G401.6 (cell line): ENCODE measurements around the gene VN1R5.
"Not testable (repeated sequence)": the region's sequence is repeated elsewhere in the genome, so short reads cannot be mapped to it uniquely, and the experiment has no call there.

ENCODE experiments used
- FAIRE-seq: peaks from 2 replicates; lab custom pipeline; 2012; peaks lifted over from hg19 to GRCh38; lab: Jason Lieb, UNC

VN1R5 gene

GRCh38 chr1:247273013-247273412 is 17.1 kb downstream of the VN1R5 start:
- FAIRE-seq: no peak

- FAIRE-seq: no peak
Observed at GRCh38 chr1:247274605-247275256, 18.9 kb downstream of the VN1R5 start.

DNA sequence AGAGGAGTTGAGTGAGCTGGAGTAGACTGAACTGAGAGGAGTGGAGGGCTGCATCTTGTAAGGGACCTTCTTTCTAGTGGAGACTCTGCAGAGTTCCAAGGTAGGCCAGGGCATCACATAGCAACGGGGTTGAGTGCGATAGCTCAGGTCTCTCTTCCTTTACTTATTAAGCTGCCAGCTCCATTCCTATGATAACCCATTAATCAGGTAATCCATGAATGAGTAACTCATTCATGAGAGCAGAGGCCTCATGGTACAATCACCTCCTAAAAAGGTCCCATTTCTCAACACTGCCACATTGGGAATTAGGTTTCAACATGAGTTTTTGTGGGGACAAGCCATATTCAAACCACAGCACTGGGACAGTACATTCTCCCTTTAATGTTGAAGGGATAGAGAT is 21.3 kb downstream of the VN1R5 start:
- FAIRE-seq: no peak

DNA sequence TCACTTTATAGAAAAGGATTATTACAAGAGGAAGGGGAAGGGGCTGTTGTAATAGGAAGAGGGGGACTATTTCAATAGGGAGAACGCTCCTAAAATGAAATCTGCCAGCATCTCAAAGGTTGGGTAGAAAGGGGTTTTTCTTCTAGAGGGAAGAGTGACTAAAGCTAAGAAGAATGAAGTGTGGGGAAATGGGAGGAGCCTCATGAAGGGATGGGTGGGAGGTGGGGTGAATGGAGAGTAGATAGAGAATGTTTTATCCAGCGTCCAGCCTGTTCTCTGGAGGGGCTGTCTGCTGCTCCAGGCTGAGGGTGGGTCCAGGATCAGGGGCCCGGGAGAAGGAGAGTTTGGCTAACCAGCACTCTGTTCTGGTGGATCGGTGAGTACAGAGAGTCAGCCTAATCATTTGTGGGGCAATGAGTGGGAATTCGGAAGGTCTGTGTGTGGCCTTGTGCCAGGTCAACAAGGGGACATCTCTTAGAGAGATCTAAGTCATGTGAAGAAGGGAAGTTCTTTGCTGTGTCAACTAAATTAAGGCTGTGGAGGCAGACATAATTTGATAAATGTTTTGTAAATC is 25.2 kb downstream of the VN1R5 start:
- no peak for FAIRE-seq

DNA sequence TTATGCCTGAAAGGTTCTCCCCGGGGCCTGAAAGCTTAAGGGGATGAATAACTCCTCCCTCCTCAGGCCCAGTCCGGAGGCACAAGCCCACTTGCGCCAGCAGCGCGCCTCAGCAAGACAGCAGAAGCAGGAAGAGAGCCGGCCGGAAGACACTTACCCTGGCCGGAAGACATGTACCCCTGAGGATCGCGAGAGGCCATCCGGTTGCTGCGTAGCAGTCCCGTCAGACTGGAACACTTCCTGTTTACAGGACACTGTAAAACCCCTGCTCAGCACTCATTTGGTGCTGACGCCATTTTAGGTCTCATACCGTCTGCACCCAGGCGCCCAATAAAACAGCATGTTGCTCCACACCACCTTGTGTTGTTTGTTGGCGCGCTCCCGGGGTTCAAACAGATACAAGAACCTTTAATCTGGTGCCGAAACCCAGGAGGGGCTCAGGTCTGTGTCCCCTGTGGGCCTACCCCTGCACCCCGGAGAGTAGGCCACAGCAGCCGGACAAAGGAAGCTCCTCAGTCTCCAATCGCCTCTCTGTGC is 30.3 kb downstream of the VN1R5 start:
- FAIRE-seq: no peak

DNA sequence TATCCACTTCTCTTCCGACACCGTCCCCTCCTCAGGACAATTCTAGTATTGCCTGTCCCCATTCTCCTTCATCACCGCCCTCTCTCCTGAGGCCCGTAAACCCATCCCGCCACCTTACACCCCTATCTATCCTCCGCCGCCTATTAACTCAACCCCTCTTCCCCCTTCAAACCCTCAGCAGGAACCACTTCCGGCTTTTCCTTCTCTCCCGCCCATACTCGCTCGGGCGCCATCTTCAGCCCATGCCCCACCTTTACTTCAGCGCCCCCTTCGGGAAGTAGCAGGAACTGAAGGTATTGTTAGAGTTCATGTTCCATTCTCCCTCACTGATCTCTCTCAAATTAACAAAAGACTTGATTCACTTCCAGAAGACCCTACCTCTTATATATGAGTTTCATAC is 31.6 kb downstream of the VN1R5 start:
- no peak for FAIRE-seq

GRCh38 chr1:247288341-247288740 is 32.5 kb downstream of the VN1R5 start:
- FAIRE-seq: no peak

DNA sequence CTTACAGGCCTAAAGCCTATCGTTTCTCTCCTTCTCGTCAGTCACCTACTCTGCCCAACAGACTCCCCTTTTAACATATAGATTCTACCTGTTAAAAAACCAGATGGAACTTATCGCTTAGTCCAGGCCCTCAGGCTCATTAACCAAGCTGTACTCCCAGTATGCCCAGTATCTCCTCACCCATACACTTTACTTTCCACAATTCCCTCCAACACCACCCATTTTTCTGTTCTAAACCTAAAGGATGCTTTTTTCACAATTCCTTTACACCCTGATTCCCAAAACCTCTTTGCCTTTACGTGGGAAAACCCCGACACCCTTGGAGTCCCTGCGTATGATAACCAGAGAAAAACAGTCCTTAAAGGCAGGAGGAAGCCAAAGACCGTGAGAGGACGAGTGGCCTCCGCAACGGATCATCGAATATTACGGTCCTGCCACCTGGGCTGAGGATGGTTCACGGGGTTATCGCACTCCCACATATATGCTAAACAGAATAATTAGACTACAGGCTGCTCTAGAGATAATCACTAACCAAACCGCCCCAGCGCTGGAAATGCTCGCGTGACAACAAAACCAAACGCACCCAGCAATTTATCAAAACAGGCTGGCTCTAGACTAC is 33.5 kb downstream of the VN1R5 start:
- not testable (repeated sequence) for FAIRE-seq

- no peak for FAIRE-seq
Observed at GRCh38 chr1:247290576-247290975, 34.7 kb downstream of the VN1R5 start.

DNA sequence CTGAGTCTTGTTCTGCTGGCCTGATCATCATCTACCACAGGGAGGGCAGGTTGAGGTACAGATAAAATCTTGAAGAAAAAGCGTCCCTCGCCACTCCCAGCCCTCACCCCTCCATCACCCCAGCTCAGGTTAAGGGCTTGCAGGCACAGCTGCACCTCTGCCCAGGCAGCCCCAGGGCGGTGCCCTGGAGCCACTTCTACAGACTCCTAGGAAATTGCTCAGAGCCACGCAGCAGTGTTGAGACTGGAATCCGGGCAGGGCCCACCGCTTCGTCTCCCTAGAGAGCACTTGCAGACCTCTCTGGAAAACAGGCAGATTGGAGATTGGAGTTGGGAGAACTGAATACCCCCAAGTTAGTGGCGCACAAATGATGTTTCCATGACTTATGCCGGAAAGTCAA is 35.3 kb downstream of the VN1R5 start:
- FAIRE-seq: no peak

- FAIRE-seq: no peak
Observed at GRCh38 chr1:247291833-247292561, 36.1 kb downstream of the VN1R5 start.

DNA sequence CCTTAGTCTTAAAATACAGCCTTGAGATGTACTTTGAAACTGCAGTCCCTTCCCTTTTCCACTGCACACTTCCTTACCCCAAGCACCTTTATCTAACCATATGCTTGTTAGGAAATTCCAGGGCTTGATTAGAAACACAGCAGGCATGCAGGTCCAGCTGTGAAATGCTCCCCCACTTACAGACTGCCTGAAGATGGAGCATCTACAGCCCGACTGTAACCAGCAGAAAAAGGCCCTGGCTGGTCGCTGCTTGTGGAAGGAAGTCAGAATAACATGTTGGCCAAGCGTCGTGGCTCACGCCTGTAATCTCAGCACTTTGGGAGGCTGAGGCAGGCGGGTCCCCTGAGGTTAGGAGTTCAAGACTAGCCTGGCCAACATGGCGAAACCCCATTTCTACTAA is 37.2 kb downstream of the VN1R5 start:
- no peak for FAIRE-seq

DNA sequence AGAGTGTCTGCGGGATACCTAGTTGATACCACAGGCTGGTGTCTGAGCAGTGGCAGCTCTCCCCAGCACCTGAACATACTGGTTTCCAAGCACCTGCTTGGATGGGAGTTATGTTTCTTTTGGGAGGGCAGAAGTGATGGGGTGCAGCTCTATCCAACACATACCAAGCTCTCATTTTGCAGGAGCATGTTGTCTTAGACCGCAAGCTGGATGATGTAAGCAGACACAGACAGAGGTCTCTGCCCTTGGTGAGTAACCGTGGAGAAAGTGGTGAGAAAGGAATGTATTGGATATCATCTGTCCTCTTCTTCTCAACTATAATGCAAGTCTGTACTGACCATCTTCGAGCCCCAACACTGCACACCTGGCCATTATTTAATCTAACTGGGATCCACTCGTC is 38.4 kb downstream of the VN1R5 start:
- FAIRE-seq: no peak

- no peak for FAIRE-seq
Observed at GRCh38 chr1:247295274-247295684, 39.4 kb downstream of the VN1R5 start.

- no peak for FAIRE-seq
Observed at GRCh38 chr1:247295746-247296145, 39.9 kb downstream of the VN1R5 start.

- FAIRE-seq: no peak
Observed at GRCh38 chr1:247296599-247297180, 40.8 kb downstream of the VN1R5 start.

DNA sequence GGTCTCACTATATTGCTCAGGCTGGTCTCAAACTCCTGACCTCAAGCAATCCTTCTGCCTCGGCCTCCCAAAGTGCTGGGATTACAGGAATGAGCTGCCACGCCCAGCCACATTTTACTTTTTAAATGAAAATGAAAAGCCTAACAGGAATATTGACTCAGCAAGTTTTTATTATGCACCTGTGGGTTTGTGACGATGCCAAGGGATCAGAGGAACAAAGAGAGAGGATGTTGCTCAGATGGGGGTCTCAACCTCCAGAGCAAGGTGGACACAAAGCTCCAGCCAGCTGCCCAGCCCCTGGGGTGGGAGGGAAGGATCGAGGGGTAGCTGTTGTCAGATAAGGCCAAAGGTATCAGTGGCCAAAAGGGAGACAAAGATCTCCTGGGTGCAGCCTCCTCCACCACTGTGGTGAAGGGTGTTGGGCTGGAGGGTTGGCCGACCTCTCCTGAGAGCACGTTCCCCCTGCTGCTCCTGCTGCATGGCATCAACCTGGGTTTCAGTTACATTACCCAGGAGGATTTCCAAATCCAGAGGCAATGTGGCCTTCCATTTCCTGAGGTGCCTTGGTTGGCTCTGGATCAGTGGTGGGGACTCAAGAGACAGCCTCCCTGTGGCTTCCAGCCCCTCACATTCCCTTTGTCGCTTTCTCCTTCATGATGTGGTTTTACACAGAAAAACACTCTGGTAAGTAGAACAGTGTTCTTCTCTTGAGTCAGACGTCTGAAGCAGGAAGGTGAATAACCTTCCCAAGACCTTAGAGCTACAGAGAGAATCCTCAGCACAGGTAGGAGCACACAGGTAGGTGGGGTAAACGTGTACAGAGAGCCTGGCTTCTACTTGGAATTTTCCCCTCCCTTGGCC is 41.6 kb downstream of the VN1R5 start:
- FAIRE-seq: no peak

- no peak for FAIRE-seq
Observed at GRCh38 chr1:247298124-247298481, 42.2 kb downstream of the VN1R5 start.

- FAIRE-seq: no peak
Observed at GRCh38 chr1:247298701-247299100, 42.8 kb downstream of the VN1R5 start.

- no peak for FAIRE-seq
Observed at GRCh38 chr1:247299723-247300381, 44.0 kb downstream of the VN1R5 start.

DNA sequence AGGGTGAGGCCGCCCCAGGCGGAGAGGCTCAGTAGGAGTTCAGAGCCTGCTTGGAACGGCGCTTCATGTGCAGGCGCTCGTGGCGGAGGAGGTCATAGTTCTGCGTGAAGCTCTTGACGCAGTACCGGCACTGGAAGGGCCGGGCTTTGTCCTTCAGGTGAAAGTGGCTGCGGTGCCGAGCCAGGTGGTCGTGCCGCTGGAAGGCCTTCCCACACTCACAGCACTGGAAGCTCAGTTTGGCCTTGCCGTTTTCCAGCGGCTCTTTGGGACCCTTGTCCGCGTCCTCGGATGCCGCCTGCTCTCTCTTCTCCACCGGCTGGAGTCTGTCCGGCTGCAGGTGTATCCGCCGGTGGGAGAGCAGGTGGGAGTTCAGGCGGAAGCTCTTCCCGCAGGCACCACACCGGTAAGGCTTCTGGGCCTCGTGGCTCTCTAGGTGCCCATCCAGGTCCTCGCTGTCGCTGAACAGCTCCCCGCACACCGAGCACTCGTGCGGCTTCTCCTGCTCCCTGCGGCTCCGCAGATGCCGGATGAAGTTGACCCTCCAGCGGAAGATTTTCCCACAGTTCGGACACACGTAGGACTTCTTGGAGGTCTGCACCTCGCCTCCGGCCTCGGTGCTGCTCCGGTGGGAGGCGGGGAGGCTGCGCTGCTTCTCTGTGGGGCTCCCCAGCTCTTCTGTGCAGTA is 44.8 kb downstream of the VN1R5 start:
- no peak for FAIRE-seq
